Peyer's patch (tissue), 4 donors: Measurements from ENCODE around the gene ATP9A.

Experiments
- CTCF ChIP-seq, 6 experiments: fragments of 450-650 bp in 4 of 6; fragments of 200-600 bp in 2 of 6; sonication (generic) in 1 of 6; IDR thresholded peaks; one replicate each; pipeline ENCODE4 v1.5.1; 2017 to 2019; ENCODE audit warnings: antibody characterized with exemption in 6 of 6, mild to moderate bottlenecking in 3 of 6, moderate library complexity in 1 of 6
- POLR2A ChIP-seq, 2 donors: fragments of 450-650 bp; IDR thresholded peaks; one replicate each; pipeline ENCODE4 v1.5.1; 2017; ENCODE audit warnings: antibody characterized with exemption in 2 of 2, mild to moderate bottlenecking in 2 of 2, moderate library complexity in 2 of 2

DNA sequence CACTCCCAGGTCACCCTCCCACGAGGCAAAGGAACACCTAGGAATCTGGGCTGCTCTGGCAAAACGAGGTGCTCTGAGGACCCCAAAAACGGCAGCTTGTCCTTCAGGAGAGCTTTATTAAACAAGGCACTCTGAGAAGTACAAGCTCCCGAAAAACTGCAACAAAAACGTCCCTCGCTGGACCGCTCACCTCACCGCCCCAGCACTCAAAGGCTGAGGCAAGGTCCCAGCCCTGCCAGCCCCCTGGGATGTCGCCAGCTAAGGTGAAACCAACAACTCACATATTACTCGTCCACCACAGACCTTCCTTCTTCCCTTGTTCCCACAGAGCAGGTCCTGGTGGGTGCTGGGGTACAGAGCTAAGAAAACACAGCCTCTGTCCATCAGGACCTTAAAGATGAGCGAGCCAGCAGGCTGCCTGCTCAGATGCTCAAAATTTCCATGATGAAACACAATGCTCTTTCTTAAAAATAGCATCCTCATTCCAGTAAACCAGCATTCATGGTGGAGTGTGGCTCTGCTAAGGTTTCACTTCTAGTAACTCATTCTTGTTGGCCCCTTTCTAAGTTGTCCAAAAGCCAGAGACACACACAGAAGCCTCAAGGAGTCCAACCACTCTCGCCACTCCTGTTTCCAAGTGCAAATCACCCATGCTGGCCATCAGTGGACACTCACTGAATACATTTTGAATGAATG is 35.9 kb downstream of the ATP9A start:
- no peak for TF ChIP-seq CTCF (IDR thresholded peaks at IDR 0.05)
- TF ChIP-seq POLR2A (IDR thresholded peaks at IDR 0.05) = no peak
